K562 (cell line): Measurements from ENCODE around the gene SCGB1A1.

Experiments
- BCL6 ChIP-seq: fragments of 250-450 bp; sonication (Bioruptor Pico); IDR thresholded peaks from 2 replicates; pipeline ENCODE4 v1.4.0; 2020
- EP300 ChIP-seq: IDR thresholded peaks from 2 replicates; pipeline ENCODE4 v1.6.1; 2012; ENCODE audit warnings: low read length, improper control_type of control experiment
- ZBTB7A ChIP-seq: IDR thresholded peaks from 2 replicates; pipeline ENCODE4 v1.6.1; 2011; ENCODE audit warnings: low read depth, mild to moderate bottlenecking, low read length, moderate library complexity, borderline replicate concordance; ENCODE audit not compliant: control insufficient read depth
- ZFP1 ChIP-seq: fragments of 450-650 bp; formaldehyde crosslinking; IDR thresholded peaks from 2 replicates; pipeline ENCODE4 v1.4.0; 2020; ENCODE audit warnings: mild to moderate bottlenecking, mixed read lengths
- ZNF76 ChIP-seq: fragments of 250-450 bp; sonication (Bioruptor Pico); IDR thresholded peaks from 2 replicates; pipeline ENCODE4 v1.4.0; 2020; ENCODE audit warnings: mild to moderate bottlenecking, moderate library complexity, borderline replicate concordance
- TF ChIP-seq, protein P1 (sequence below): sonication (generic); formaldehyde crosslinking; IDR thresholded peaks from 2 replicates; pipeline ENCODE4 v1.9.0; 2022; ENCODE audit warnings: mild to moderate bottlenecking, missing genetic modification reagents
- TF ChIP-seq, protein P2 (sequence below): sonication (generic); formaldehyde crosslinking; IDR thresholded peaks from 2 replicates; pipeline ENCODE4 v1.8.1; 2022; ENCODE audit warnings: missing genetic modification reagents

DNA sequence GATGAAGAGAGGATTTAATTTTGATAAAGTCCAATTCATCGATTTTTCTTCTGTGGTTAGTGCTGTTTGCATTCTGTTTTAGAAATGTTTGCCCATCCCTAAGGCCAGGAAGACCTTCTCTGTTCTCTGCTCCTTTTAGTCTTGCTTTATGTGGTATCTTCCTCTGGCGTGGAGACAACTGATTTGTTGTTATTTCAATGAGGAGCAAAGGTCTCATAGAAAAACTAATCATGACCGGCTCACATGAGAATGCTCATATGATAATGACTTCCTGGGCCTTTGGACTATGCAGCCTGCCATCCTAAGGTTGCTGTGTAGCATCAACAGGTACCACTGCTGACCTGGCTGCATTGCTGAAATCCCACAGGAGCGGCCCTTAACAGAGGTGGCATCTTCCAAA is 19.8 kb downstream of the SCGB1A1 start:
- TF ChIP-seq, protein P1, sequence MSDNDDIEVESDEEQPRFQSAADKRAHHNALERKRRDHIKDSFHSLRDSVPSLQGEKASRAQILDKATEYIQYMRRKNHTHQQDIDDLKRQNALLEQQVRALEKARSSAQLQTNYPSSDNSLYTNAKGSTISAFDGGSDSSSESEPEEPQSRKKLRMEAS (CRISPR knock-in tag): no peak
- TF ChIP-seq EP300 (no peak), ZBTB7A (no peak), ZFP1 (CRISPR knock-in tag) (no peak), ZNF76 (CRISPR knock-in tag) (no peak), BCL6 (CRISPR knock-in tag) (no peak)
- TF ChIP-seq, protein P2, sequence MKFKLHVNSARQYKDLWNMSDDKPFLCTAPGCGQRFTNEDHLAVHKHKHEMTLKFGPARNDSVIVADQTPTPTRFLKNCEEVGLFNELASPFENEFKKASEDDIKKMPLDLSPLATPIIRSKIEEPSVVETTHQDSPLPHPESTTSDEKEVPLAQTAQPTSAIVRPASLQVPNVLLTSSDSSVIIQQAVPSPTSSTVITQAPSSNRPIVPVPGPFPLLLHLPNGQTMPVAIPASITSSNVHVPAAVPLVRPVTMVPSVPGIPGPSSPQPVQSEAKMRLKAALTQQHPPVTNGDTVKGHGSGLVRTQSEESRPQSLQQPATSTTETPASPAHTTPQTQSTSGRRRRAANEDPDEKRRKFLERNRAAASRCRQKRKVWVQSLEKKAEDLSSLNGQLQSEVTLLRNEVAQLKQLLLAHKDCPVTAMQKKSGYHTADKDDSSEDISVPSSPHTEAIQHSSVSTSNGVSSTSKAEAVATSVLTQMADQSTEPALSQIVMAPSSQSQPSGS (CRISPR knock-in tag): no peak
